ENCODE data around the gene PML.

The PML gene

GRCh38 chr15:73984208-73984979 is 10.1 kb upstream of the PML start:
- no peak for DNase-seq (ENCODE audit: low read depth in 2 of 3, low spot score in 2 of 3)

DNA sequence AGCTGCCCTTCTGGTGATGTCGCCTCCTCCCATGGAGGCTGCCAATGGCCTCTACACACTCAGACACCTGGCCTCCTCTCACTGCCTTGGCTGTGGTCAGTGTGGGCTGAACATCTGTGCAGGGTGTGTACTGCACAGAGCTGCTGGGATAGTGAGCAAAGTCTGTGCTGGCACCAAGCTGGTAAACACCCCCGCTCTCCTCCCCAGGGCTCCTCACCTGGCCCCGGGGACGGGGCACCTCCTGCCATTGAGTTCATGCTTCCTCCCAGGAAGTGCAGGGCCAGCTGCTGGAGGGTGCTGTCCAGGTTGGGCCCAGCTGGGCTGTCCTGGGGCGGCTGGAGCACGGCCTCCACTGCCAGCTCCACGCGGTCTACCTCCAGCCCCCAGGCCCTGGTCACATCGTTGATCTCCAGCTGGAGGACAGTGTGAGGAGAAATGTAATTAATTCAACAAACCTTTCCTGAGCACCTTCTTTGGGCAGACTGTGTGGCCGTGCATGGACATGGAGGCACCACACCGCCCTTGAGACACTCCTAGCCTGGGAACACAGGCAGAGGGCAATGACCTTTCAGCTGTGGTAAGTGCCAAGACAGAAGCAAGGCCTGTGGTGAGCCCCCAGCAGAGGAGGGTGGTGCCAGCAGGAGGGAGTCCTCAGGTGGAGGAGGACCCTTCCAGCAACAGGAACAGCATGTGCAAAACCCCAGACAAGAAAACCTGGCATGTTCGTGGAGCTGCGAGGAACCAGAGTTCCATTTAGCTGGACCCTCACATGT is 9.2 kb upstream of the PML start:
- no peak for DNase-seq (ENCODE audit: low read depth in 2 of 3, low spot score in 2 of 3)

GRCh38 chr15:73986055-73986775 is 8.3 kb upstream of the PML start:
- no peak for DNase-seq (ENCODE audit: low read depth in 2 of 3, low spot score in 2 of 3)

- DNase-seq (ENCODE audit: low read depth in 2 of 3, low spot score in 2 of 3), result no peak
Observed at GRCh38 chr15:73986776-73987056, 7.8 kb upstream of the PML start.

DNA sequence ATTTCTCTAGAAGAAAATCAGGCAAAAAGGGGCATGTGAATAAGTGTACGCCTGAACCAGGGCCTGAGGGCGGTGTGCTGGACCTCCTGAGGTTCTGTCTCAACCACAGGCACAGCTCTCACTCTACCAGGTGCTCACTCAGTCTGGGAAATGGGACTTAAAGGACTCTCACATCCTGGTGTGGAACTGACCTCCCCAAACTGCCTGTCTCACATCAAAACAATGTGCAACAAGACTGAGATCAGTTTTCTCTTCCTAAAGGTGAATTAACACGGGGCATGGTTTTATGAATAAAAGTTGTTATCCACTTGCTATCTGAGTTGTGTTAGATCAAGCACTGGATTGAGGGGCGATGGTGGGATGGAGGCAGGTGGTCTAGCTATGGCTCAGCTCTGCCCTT is 7.3 kb upstream of the PML start:
- DNase-seq (ENCODE audit: low read depth in 2 of 3, low spot score in 2 of 3), result no peak

DNA sequence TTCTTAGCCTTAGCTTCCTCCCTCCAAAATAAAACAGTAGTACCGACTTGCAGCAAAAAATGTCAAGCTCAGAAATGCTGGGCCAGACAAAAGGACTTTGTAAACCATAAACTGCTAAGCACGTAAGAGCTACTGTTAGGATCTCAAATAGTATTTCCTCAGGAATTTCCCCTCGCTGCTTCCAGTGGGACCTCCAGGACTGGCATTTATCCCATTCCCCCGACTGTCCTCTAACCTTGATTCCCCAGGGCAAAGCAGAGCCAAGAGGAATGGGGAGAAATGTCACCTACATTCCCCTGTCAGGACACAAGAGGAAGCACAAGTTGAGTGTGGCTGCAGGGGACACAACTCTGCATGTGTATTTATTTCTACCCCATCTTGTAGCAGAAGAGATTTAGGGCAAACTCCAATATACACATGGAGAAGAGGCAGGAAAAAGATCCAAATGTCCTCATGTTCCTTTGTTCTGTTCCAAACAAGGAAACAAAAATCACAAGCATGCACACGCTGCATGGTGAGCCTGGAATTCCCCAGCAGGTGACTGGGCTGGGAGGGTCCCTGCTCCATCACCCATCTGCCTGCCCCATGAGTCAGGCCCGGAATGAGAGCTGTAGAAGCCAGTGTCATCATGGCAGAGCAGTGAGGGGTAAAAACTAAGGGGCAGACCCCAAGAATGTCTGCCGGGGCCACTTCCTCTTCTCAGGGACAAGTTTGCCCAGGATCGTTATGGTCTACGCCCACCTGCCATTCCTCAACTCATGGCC is 6.7 kb upstream of the PML start:
- DNase-seq (ENCODE audit: low read depth in 2 of 3, low spot score in 2 of 3), result no peak

- DNase-seq (ENCODE audit: low read depth in 2 of 3, low spot score in 2 of 3), result no peak
Observed at GRCh38 chr15:73988445-73988969, 6.0 kb upstream of the PML start.

GRCh38 chr15:73989001-73989798 is 5.3 kb upstream of the PML start:
- DNase-seq (ENCODE audit: low read depth in 2 of 3, low spot score in 2 of 3), result no peak

DNA sequence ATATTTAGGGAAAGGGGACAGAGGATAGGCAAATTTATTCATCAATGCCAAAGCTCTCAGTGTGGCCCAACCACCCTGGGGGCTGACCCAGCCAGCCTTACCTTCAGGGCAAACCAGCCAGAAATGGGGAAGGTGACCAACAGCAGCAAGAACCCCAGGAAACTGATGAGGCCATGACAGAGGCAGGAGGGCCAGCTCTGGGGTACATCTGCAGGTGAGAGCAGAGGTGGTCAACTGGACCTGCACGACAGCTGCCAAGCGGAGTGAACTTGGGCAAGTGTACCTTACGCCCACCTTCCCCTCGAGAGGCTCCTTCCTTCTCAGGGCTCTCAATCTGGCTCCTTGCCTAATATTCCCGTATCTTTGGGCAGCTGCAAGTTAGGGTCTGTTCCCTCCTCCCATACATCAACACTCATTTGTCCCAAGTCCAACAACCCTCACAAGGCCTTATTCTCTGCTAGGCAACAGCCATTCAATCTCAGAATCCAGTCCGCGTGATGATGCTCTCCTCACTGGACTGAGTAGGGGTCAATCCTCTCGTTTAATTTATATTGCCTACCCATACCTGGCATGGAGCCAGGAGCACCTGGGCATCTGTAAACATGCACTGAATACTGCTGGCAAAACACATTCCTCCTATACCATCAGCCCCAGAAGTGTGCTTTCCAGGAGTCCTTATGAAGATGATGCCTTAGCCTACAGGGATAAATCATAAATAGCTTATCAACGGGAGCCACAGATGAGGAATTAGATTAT is 4.1 kb upstream of the PML start:
- no peak for DNase-seq (ENCODE audit: low read depth in 2 of 3, low spot score in 2 of 3)

DNA sequence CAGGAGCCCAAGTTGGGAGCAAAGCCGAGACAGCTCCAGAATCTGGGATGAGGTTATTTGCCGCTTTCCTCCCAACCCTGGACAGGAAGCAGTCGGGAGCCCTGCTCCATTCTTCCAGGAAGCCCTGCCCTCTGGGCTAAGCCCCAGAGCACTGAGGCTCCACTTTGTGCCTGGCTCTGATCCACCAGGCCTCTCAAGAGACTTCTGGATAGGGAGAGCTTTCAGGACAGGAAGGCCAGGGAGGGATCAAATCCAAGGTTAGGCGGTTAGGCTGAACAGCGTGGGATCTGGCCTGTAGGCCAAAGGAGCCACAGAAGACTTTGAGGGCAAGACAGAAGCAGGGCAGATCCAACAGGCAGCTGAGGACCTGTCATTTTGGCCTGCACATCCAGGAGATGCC is 3.3 kb upstream of the PML start:
- no peak for DNase-seq (ENCODE audit: low read depth in 2 of 3, low spot score in 2 of 3)

GRCh38 chr15:73991726-73992593 is 2.6 kb upstream of the PML start, which contains the start of gene STOML1:
Gene STOML1, minus strand, starts transcription at chr15:73992295. Its CDS starts 72 bp downstream, at chr15:73992223.
- peak; percentile 86 to 98 (median 97) for DNase-seq (ENCODE audit: low read depth in 2 of 3, low spot score in 2 of 3)

GRCh38 chr15:73992594-73992898 is 2.0 kb upstream of the PML start:
- DNase-seq (ENCODE audit: low read depth in 2 of 3, low spot score in 2 of 3), result no peak

DNA sequence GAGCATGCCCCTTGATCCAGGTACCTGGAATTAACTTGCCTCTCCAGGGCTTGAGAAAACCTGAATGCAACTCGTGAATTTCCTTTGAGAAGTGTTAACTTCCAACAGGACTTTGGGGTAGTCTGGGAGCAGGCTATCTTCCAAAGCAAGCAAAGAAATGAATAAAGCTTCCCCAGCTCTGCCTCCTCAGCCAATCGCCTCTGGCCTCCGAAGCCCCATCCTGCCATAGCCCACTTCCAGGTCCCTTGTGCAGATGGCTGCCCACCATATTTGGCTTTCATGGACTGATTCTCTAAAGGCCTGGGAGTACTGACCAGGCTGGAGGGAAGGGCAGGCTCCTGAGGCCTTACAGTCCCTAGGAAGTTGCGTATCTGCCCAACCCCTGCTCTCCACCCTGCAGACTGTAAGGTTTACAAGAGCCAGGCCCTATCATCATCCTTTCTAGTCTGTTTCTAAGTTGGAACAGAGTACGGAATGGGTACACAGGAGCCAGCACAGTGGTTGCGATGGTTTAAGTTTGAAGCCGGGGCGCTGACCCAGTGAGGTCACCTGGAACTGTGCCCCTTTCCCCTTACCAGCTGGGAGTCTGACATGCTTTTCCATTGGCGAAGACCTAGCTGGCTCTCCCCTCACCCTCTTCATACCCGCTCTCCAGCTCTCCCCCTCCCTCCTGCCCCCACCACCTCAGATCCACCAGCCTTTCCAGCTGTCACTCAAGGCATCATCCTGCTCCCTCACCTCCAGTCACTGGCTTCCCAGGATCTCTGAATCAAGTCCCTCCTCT is 1.1 kb upstream of the PML start:
- DNase-seq (ENCODE audit: low read depth in 2 of 3, low spot score in 2 of 3), result no peak

- DNase-seq (ENCODE audit: low read depth in 2 of 3, low spot score in 2 of 3), result no peak
Observed at GRCh38 chr15:73994912-73995622, 551 bp downstream of the PML start.

DNA sequence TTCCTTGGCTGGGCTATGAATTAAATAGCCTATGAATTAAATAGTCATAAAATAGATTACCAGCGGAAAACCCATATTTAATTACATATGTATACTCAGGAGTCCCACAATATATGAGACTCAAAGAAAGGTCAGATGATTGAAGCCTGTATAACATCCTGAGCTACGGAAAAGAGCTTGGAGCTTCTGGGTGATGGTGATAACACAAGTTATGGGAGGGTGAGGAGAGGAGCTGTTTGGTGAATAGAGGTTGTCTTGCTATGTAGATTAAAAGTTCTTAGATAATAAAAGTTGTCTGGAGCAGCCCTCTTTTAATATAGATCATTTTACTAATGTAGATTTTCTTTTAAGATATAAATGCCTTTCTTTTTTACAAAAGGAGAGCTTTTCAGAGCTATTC is 1.8 kb downstream of the PML start:
- DNase-seq (ENCODE audit: low read depth in 2 of 3, low spot score in 2 of 3), result no peak

DNA sequence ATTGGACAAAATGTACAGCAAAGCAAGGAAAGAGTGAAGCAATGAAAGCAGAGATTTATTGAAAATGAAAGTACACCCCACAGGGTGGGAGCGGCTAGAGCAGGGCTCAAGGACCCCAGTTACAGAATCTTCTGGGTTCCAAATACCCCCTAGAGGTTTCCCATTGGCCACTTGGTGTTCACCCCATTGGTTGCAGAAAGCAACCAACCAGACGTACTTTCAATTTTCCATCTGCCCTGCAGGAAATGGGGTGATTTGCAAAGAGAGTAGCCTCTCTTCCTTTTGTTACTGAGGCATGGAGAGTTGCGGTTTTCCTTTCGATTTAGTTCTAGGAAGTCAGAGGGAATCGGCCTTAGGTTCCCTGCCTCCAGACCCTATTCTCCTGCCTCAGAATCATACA is 2.4 kb downstream of the PML start:
- DNase-seq (ENCODE audit: low read depth in 2 of 3, low spot score in 2 of 3), result no peak

DNA sequence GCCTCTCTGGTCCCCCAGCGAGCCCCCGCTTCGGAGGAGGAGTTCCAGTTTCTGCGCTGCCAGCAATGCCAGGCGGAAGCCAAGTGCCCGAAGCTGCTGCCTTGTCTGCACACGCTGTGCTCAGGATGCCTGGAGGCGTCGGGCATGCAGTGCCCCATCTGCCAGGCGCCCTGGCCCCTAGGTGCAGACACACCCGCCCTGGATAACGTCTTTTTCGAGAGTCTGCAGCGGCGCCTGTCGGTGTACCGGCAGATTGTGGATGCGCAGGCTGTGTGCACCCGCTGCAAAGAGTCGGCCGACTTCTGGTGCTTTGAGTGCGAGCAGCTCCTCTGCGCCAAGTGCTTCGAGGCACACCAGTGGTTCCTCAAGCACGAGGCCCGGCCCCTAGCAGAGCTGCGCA is 3.5 kb downstream of the PML start:
- DNase-seq (ENCODE audit: low read depth in 2 of 3, low spot score in 2 of 3), result no peak

Measured in activated CD8-positive, alpha-beta memory T cell treated with anti-CD3 and anti-CD28 coated beads for 48 hours (primary cell).